Mesothelial cell of epicardium (in vitro differentiated cells): Measurements from ENCODE around the gene NAA38. TPM values are rescaled to one million over a fixed set of nuclear protein-coding genes. Genes with fewer than 3 reads are reported as not detected.

ENCODE experiments used
- total RNA-seq: library from RNA; stranded (reverse); gene quantifications from 3 replicates; pipeline ENCODE4 v1.2.1, GENCODE V29; 2021

The NAA38 gene
- total RNA-seq, 1 donor from 2014 or later = 67.2 TPM

Other genes with a start within 250 kb of the NAA38 start
- gene FXR2, start 242.7 kb downstream of the NAA38 start, total RNA-seq = 43.2 to 44.5 TPM (median 43.4 TPM) in 3 replicates
- gene SAT2, start 229.7 kb downstream of the NAA38 start, total RNA-seq = 80.6 to 95.0 TPM (median 87.7 TPM) in 3 replicates
- 0.60 to 0.84 TPM (median 0.82 TPM) in 3 replicates for gene SHBG, start 227.4 kb downstream of the NAA38 start, total RNA-seq
- 9.6 to 10.5 TPM (median 10.2 TPM) in 3 replicates for gene ATP1B2, start 206.6 kb downstream of the NAA38 start, total RNA-seq
- gene TP53, start 170.1 kb downstream of the NAA38 start, total RNA-seq = 98.8 to 105 TPM (median 101 TPM) in 3 replicates
- 12.3 to 13.6 TPM (median 13.1 TPM) in 3 replicates for gene WRAP53, start 169.1 kb downstream of the NAA38 start, total RNA-seq
- 27.3 to 28.2 TPM (median 28.1 TPM) in 3 replicates for gene EFNB3, start 152.4 kb downstream of the NAA38 start, total RNA-seq
- 0.18 to 0.64 TPM (median 0.25 TPM) in 3 replicates for gene DNAH2, start 139.8 kb downstream of the NAA38 start, total RNA-seq
- gene KDM6B, start 23.3 kb downstream of the NAA38 start, total RNA-seq = 88.4 to 96.3 TPM (median 94.4 TPM) in 3 replicates
- gene TMEM88, start 2.5 kb downstream of the NAA38 start, total RNA-seq = 12.3 to 15.4 TPM (median 15.2 TPM) in 3 replicates
- 12.5 to 13.0 TPM (median 13.0 TPM) in 3 replicates for gene CYB5D1, start 444 bp upstream of the NAA38 start, total RNA-seq
- 333 to 339 TPM (median 337 TPM) in 3 replicates for gene CHD3, start 31.2 kb upstream of the NAA38 start, total RNA-seq
- 3.0 to 3.4 TPM (median 3.1 TPM) in 3 replicates for gene RNF227, start 58.7 kb upstream of the NAA38 start, total RNA-seq
- 18.4 to 18.8 TPM (median 18.5 TPM) in 3 replicates for gene KCNAB3, start 72.3 kb upstream of the NAA38 start, total RNA-seq
- gene TRAPPC1, start 74.4 kb upstream of the NAA38 start, total RNA-seq = 98.7 to 119 TPM (median 111 TPM) in 3 replicates
- gene CNTROB, start 74.6 kb upstream of the NAA38 start, total RNA-seq = 49.4 to 51.5 TPM (median 50.0 TPM) in 3 replicates
- gene GUCY2D, start 145.1 kb upstream of the NAA38 start, total RNA-seq = 0.34 to 0.75 TPM (median 0.69 TPM) in 3 replicates
- 0.09 TPM in 1 of 3 replicates, not detected in the others for gene ALOX15B, start 181.5 kb upstream of the NAA38 start, total RNA-seq
- 0.70 TPM in 1 of 3 replicates, not detected in the others for gene ALOX12B, start 230.2 kb upstream of the NAA38 start, total RNA-seq